HG03469 (cell line): ENCODE measurements around the gene SEPTIN6.

Experiments used
- ATAC-seq: cut with Tn5 transposase; IDR thresholded peaks from one replicate; pipeline ENCODE4 v1.9.1; 2021; ENCODE audit warnings: mild to moderate bottlenecking, moderate library complexity, moderate number of reproducible peaks; ENCODE audit not compliant: unreplicated experiment

Gene SEPTIN6

GRCh38 chrX:119659522-119659921 is 33.4 kb downstream of the SEPTIN6 start:
- no peak for ATAC-seq

GRCh38 chrX:119655125-119655524 is 37.8 kb downstream of the SEPTIN6 start:
- no peak for ATAC-seq

- ATAC-seq = no peak
Observed at GRCh38 chrX:119654112-119654531, 38.8 kb downstream of the SEPTIN6 start.

- no peak for ATAC-seq
Observed at GRCh38 chrX:119648421-119648775, 44.6 kb downstream of the SEPTIN6 start.

- peak; percentile 92 for ATAC-seq
Observed at GRCh38 chrX:119647552-119648420, 45.2 kb downstream of the SEPTIN6 start.

- no peak for ATAC-seq
Observed at GRCh38 chrX:119647089-119647488, 45.9 kb downstream of the SEPTIN6 start.

GRCh38 chrX:119646515-119646914 is 46.5 kb downstream of the SEPTIN6 start:
- ATAC-seq = no peak

GRCh38 chrX:119643696-119644095 is 49.3 kb downstream of the SEPTIN6 start:
- no peak for ATAC-seq
